DND-41 (cell line): ENCODE results near the gene XYLT1.
A peak's percentile ranks its signal among the peaks of the same experiment; 100 is the strongest.

Experiments
- ATAC-seq: fragments of 200-7000 bp; cut with Tn5 transposase; 3 replicates; pipeline ENCODE4 v1.9.1; 2021; ENCODE audit warnings: low read depth; ENCODE audit not compliant: insufficient read depth
- DNase-seq: peaks from one replicate; pipeline ENCODE4 v3.0.0-alpha.2; 2020
- H2AFZ ChIP-seq: 2 replicates; pipeline ENCODE4 v1.6.0; 2012; ENCODE audit warnings: low read depth, low read length
- H3K27ac ChIP-seq: 2 replicates; pipeline ENCODE4 v1.5.1; 2012; ENCODE audit warnings: low read length, inconsistent platforms
- H3K27me3 ChIP-seq: fragments of 200-600 bp; sonication (generic); 2 replicates; pipeline ENCODE4 v1.6.0; 2012; ENCODE audit warnings: low read length, mild to moderate bottlenecking, inconsistent platforms; ENCODE audit not compliant: insufficient read depth, poor library complexity
- H3K36me3 ChIP-seq: 2 replicates; pipeline ENCODE4 v1.5.1; 2012; ENCODE audit warnings: low read length, inconsistent platforms; ENCODE audit not compliant: insufficient read depth
- H3K4me1 ChIP-seq: 2 replicates; pipeline ENCODE4 v1.5.1; 2012; ENCODE audit warnings: mild to moderate bottlenecking, low read length; ENCODE audit not compliant: insufficient read depth
- H3K4me2 ChIP-seq: 2 replicates; pipeline ENCODE4 v1.6.0; 2012; ENCODE audit warnings: mild to moderate bottlenecking, moderate library complexity, low read length, inconsistent platforms; ENCODE audit not compliant: insufficient read depth
- H3K4me3 ChIP-seq, 2 experiments: fragments of 200-600 bp in 1 of 2; shearing (Covaris generic) in 1 of 2; 2 replicates each; pipeline ENCODE4 v1.5.1; 2012 to 2016; ENCODE audit warnings: inconsistent platforms in 2 of 2, low read length in 2 of 2, mild to moderate bottlenecking in 2 of 2, low read depth in 1 of 2, moderate library complexity in 1 of 2
- H3K79me2 ChIP-seq: 2 replicates; pipeline ENCODE4 v1.6.0; 2012; ENCODE audit warnings: low read length, inconsistent platforms; ENCODE audit not compliant: insufficient read depth
- H3K9ac ChIP-seq: 2 replicates; pipeline ENCODE4 v1.6.0; 2012; ENCODE audit warnings: low read depth, mild to moderate bottlenecking, inconsistent platforms, low read length, moderate library complexity
- H3K9me3 ChIP-seq: 2 replicates; pipeline ENCODE4 v1.5.1; 2012; ENCODE audit warnings: low read length, moderate library complexity, mild to moderate bottlenecking, inconsistent platforms; ENCODE audit not compliant: insufficient read depth, severe bottlenecking
- H4K20me1 ChIP-seq: 2 replicates; pipeline ENCODE4 v1.6.0; 2012; ENCODE audit warnings: low read length; ENCODE audit not compliant: insufficient read depth
- EZH2 ChIP-seq: IDR thresholded peaks from 3 replicates; pipeline ENCODE4 v1.6.1; 2012; ENCODE audit warnings: borderline replicate concordance, low read depth, mild to moderate bottlenecking, moderate library complexity, low read length, inconsistent platforms; ENCODE audit not compliant: severe bottlenecking
- TF ChIP-seq, protein P1 (sequence below): IDR thresholded peaks from 2 replicates; pipeline ENCODE4 v1.5.1; 2012; ENCODE audit warnings: borderline replicate concordance, low read length, moderate library complexity, mild to moderate bottlenecking; ENCODE audit not compliant: poor library complexity, severe bottlenecking; ENCODE audit errors: extremely low read depth

XYLT1 gene

DNA sequence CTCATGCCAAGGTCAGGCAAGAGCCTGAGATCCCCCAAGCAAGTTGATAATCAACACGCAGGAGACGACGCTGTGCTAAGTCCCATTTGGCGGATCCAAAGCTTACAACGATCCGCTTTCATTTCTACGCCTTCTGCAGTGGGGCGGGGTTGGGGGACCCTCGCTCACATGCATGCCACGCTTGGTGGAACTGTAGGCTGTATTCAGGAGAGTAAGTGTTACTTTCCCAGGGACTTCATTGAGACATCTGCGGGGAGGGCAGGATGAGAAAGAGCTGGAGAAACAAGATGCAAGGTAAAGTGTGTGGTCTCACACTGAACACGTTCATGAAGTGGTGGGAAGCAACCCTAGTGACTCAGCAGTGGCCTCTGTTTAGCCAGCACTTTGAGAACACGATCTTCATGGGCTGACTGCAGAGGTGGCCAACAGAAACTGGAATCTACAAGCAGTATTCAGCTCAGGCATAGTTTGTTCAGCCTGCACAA lies 100.5 kb downstream of the XYLT1 start:
- Histone ChIP-seq H3K79me2 (no peaks in the 10 kb centered on the region), H3K4me3 (no peak overlapping the region), H3K4me1 (peaks cover 18% of the 10 kb centered on the region), H3K9ac (no peak overlapping the region), H3K4me2 (peak overlapping the region; percentile 23; the same call in 1 of the 2 replicates), H2AFZ (peak overlapping the region; percentile 57; the same call in 1 of the 2 replicates), H3K36me3 (no peaks in the 10 kb centered on the region), H3K27me3 (no peaks in the 10 kb centered on the region), H3K27ac (peak overlapping the region; percentile 43), H4K20me1 (no peaks in the 10 kb centered on the region), H3K9me3 (no peaks in the 10 kb centered on the region)
- DNase-seq (no peak), ATAC-seq (no peak)
- TF ChIP-seq EZH2: no peak
- TF ChIP-seq, protein P1, sequence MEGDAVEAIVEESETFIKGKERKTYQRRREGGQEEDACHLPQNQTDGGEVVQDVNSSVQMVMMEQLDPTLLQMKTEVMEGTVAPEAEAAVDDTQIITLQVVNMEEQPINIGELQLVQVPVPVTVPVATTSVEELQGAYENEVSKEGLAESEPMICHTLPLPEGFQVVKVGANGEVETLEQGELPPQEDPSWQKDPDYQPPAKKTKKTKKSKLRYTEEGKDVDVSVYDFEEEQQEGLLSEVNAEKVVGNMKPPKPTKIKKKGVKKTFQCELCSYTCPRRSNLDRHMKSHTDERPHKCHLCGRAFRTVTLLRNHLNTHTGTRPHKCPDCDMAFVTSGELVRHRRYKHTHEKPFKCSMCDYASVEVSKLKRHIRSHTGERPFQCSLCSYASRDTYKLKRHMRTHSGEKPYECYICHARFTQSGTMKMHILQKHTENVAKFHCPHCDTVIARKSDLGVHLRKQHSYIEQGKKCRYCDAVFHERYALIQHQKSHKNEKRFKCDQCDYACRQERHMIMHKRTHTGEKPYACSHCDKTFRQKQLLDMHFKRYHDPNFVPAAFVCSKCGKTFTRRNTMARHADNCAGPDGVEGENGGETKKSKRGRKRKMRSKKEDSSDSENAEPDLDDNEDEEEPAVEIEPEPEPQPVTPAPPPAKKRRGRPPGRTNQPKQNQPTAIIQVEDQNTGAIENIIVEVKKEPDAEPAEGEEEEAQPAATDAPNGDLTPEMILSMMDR: no peak

DNA sequence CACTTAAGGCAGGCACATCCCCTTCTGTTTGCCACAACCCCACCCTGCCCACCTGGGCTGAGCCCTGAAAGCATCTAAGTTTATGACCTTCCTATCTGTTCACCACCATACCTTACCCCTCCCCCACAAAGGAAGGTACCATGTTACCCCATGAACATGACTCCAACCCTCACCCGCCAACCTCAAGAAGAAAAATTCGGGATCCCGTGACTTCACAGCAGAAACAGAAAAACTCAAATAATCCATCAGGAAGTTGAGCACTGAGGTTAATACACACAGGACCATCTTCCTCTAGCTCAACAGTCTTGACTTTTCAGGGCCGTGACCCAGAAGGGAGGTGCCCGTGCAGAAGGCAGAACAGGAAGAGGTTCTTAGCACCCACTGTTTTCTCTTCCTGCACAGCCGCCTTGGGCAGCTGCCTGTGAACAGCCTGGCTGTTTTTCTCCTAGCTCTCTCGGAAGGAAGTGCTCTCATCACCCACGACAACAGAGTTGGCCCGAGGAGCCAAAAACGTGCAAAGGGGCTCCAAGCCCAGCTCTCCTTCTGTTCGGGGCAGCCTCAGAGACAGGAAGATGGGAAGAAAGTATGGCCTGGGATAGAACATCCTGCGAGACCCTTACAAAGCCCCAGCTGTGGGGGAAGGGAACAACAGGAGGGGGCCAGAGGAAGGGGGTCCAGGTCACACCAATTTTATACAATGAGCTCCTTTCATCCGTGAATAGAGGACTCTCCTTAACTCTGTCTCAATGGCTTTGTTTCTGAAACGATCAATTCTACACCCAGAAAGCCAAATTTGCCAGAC lies 101.1 kb downstream of the XYLT1 start:
- peak; percentile 94 for ATAC-seq
- peak overlapping the region; percentile 57 for H2AFZ ChIP-seq
- no peaks in the 10 kb centered on the region for H3K79me2 ChIP-seq
- H3K27me3 ChIP-seq: no peaks in the 10 kb centered on the region
- no peaks in the 10 kb centered on the region for H3K9me3 ChIP-seq
- H3K9ac ChIP-seq: no peak overlapping the region
- no peaks in the 10 kb centered on the region for H4K20me1 ChIP-seq
- no peak for TF ChIP-seq EZH2
- TF ChIP-seq, protein P1: no peak
- H3K36me3 ChIP-seq: no peaks in the 10 kb centered on the region
- peak; percentile 71 for DNase-seq
- H3K4me1 ChIP-seq: peaks cover 21% of the 10 kb centered on the region
- peak overlapping the region; percentile 43 for H3K27ac ChIP-seq
- peak overlapping the region; percentile 23 for H3K4me2 ChIP-seq
- 0 out of 4 replicates have a peak overlapping the region, but pooled peaks of 1 of the 2 experiments have one; percentile 8 for H3K4me3 ChIP-seq

DNA sequence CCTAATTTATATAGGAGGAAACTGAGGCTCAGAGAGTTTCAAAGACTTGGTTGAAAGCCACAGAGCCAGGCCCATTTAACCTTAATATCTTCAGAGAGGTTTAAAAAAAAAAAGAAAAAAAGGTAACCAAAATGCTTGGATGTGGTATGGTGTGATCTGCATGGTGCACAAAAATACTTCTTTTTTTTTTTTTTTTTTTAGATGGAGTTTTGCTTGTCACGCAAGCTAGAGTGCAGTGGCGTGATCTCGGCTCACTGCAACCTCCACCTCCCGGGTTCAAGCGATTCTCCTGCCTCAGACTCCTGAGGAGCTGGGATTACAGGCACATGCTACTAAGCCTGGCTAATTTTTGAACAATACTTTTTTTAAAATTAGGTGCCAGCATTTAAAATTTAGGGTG lies 101.8 kb downstream of the XYLT1 start:
- Histone ChIP-seq H3K79me2 (no peaks in the 10 kb centered on the region), H3K27me3 (no peaks in the 10 kb centered on the region), H4K20me1 (no peaks in the 10 kb centered on the region), H3K9me3 (no peaks in the 10 kb centered on the region), H3K4me3 (no peak overlapping the region), H3K9ac (no peak overlapping the region), H2AFZ (no peak overlapping the region), H3K4me2 (no peak overlapping the region), H3K27ac (no peak overlapping the region), H3K4me1 (peaks cover 28% of the 10 kb centered on the region), H3K36me3 (no peaks in the 10 kb centered on the region)
- DNase-seq: no peak
- TF ChIP-seq, protein P1: no peak
- TF ChIP-seq EZH2: no peak
- no peak for ATAC-seq
